Loucy (cell line): ENCODE data around the gene MST1.
"Not testable (repeated sequence)": the region's sequence is repeated elsewhere in the genome, so short reads cannot be mapped to it uniquely, and the experiment has no call there.

Experiments used
- EZH2phosphoT487 ChIP-seq: fragments of 200-600 bp; IDR thresholded peaks from 2 replicates; pipeline ENCODE4 v1.6.1; 2018; ENCODE audit warnings: antibody characterized with exemption, mild to moderate bottlenecking, moderate library complexity, borderline replicate concordance
- TF ChIP-seq, protein P1 (sequence below): fragments of 200-600 bp; sonication (generic); conservative IDR thresholded peaks from 2 replicates; pipeline ENCODE4 v1.5.1; 2014; ENCODE audit warnings: mild to moderate bottlenecking, antibody characterized with exemption, low read length

DNA sequence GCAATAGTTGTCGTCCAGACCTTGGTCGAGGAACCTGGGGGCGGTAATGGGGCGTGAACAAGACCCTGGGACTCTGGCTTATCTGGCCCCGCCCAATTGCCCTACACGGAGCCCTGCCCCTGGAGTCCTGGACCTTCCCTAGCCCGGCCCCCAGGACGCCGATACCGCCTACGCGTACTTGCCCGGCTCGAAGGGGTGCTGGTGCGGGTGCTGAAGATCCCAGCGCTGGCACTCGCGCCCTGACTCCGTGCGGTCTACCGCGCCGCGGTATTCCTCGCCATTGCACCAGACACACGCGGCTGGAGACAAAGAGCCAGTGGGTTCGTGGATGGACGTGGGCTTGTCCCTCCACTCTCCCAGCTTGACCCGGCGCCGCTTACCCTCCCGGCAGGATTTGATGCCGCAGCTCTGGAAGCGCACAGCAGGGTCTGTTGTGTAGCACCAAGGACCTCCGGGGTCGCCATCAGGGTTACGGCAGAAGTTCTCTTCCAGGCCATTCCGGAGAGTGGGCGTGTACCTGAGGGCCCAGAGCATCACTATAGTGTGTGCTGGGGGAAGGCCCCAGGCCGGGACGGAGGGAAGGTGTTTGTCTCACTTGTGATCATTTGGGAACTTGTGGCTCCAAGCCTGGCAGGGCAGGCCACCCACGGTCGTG, 2.4 kb downstream of the MST1 start:
- TF ChIP-seq, protein P1, sequence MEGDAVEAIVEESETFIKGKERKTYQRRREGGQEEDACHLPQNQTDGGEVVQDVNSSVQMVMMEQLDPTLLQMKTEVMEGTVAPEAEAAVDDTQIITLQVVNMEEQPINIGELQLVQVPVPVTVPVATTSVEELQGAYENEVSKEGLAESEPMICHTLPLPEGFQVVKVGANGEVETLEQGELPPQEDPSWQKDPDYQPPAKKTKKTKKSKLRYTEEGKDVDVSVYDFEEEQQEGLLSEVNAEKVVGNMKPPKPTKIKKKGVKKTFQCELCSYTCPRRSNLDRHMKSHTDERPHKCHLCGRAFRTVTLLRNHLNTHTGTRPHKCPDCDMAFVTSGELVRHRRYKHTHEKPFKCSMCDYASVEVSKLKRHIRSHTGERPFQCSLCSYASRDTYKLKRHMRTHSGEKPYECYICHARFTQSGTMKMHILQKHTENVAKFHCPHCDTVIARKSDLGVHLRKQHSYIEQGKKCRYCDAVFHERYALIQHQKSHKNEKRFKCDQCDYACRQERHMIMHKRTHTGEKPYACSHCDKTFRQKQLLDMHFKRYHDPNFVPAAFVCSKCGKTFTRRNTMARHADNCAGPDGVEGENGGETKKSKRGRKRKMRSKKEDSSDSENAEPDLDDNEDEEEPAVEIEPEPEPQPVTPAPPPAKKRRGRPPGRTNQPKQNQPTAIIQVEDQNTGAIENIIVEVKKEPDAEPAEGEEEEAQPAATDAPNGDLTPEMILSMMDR = not testable (repeated sequence)
- not testable (repeated sequence) for TF ChIP-seq EZH2phosphoT487
